ENCODE measurements around the gene KCNMA1.
A peak's percentile ranks its signal among the peaks of the same experiment; 100 is the strongest.

The KCNMA1 gene

GRCh38 chr10:77472146-77472545 is 165.5 kb downstream of the KCNMA1 start:
- DNase-seq, result no peak
- H3K9me3 ChIP-seq (ENCODE audit: control insufficient read depth, low read length), result no peaks in the 10 kb centered on the region
- H4K91ac ChIP-seq (ENCODE audit: low read length), result no peak overlapping the region
- H3K36me3 ChIP-seq (ENCODE audit: control insufficient read depth in 1 of 2, insufficient read depth in 2 of 2, low read depth in 1 of 2, low read length in 2 of 2), result peaks cover 0 to 3% of the 10 kb centered on the region in 2 experiments
- H3K4ac ChIP-seq (ENCODE audit: low read depth in 1 of 2, low read length in 2 of 2), result no peak overlapping the region
- H3K23ac ChIP-seq (ENCODE audit: low read length in 2 of 2), result no peak overlapping the region
- H2BK12ac ChIP-seq (ENCODE audit: low read length in 2 of 2), result no peak overlapping the region
- H2AK5ac ChIP-seq (ENCODE audit: low read length, severe bottlenecking), result no peak overlapping the region
- peak overlapping the region in 1 of 2 experiments; percentile 50 for H3K14ac ChIP-seq (ENCODE audit: low read length in 2 of 2)
- H2BK5ac ChIP-seq (ENCODE audit: low read depth, low read length, poor library complexity, severe bottlenecking), result no peak overlapping the region
- H3K4me3 ChIP-seq (ENCODE audit: insufficient read depth in 1 of 2, low read depth in 1 of 2, low read length in 2 of 2), result no peak overlapping the region
- H3K79me1 ChIP-seq (replicated peaks; ENCODE audit: low read length, poor library complexity, severe bottlenecking), result peaks cover 4% of the 10 kb centered on the region
- H3K27me3 ChIP-seq (ENCODE audit: control insufficient read depth in 1 of 2, insufficient read depth in 1 of 2, low read length in 2 of 2), result no peaks in the 10 kb centered on the region
- H4K8ac ChIP-seq (ENCODE audit: low read length), result no peak overlapping the region
- no peaks in the 10 kb centered on the region for H3K4me1 ChIP-seq (ENCODE audit: control insufficient read depth, insufficient read depth, low read depth, low read length)
- H2BK15ac ChIP-seq (ENCODE audit: low read depth, poor library complexity, severe bottlenecking), result no peak overlapping the region
- WGBS, result 93% methylated on average over 2 of the region's 2 CpGs
- H2BK120ac ChIP-seq (ENCODE audit: low read depth, low read length), result no peak overlapping the region
- no peak overlapping the region for H3K4me2 ChIP-seq (ENCODE audit: low read length, poor library complexity, severe bottlenecking)
- no peak overlapping the region for H3K27ac ChIP-seq (ENCODE audit: low read length, poor library complexity, severe bottlenecking)
- no peak overlapping the region for H3K18ac ChIP-seq (ENCODE audit: low read depth in 1 of 2, low read length in 2 of 2)
- H3K9ac ChIP-seq (ENCODE audit: low read length), result no peak overlapping the region
- H2AFZ ChIP-seq (ENCODE audit: low read depth, low read length), result no peak overlapping the region

GRCh38 chr10:77471069-77471536 is 166.5 kb downstream of the KCNMA1 start:
- H2AK5ac ChIP-seq (ENCODE audit: low read length, severe bottlenecking), result no peak overlapping the region
- WGBS, result 98% methylated on average over 2 of the region's 2 CpGs
- H3K9me3 ChIP-seq (ENCODE audit: control insufficient read depth, low read length), result no peaks in the 10 kb centered on the region
- no peaks in the 10 kb centered on the region for H3K27me3 ChIP-seq (ENCODE audit: control insufficient read depth in 1 of 2, insufficient read depth in 1 of 2, low read length in 2 of 2)
- no peak overlapping the region for H3K4me2 ChIP-seq (ENCODE audit: low read length, poor library complexity, severe bottlenecking)
- peak overlapping the region in 1 of 2 experiments; percentile 6 for H3K23ac ChIP-seq (ENCODE audit: low read length in 2 of 2)
- H2BK120ac ChIP-seq (ENCODE audit: low read depth, low read length), result no peak overlapping the region
- H3K4me3 ChIP-seq (ENCODE audit: insufficient read depth in 1 of 2, low read depth in 1 of 2, low read length in 2 of 2), result no peak overlapping the region
- peak overlapping the region in 1 of 2 experiments; percentile 8 for H3K4ac ChIP-seq (ENCODE audit: low read depth in 1 of 2, low read length in 2 of 2)
- no peaks in the 10 kb centered on the region for H3K36me3 ChIP-seq (ENCODE audit: control insufficient read depth in 1 of 2, insufficient read depth in 2 of 2, low read depth in 1 of 2, low read length in 2 of 2)
- peak overlapping the region in 1 of 2 experiments; percentile 67 for H3K18ac ChIP-seq (ENCODE audit: low read depth in 1 of 2, low read length in 2 of 2)
- H4K91ac ChIP-seq (ENCODE audit: low read length), result peak overlapping the region; percentile 8
- no peak overlapping the region for H3K9ac ChIP-seq (ENCODE audit: low read length)
- H3K14ac ChIP-seq (ENCODE audit: low read length in 2 of 2), result peak overlapping the region in 1 of 2 experiments; percentile 98
- H3K79me1 ChIP-seq (replicated peaks; ENCODE audit: low read length, poor library complexity, severe bottlenecking), result peaks cover 4% of the 10 kb centered on the region
- H2BK5ac ChIP-seq (ENCODE audit: low read depth, low read length, poor library complexity, severe bottlenecking), result no peak overlapping the region
- no peaks in the 10 kb centered on the region for H3K4me1 ChIP-seq (ENCODE audit: control insufficient read depth, insufficient read depth, low read depth, low read length)
- H2BK12ac ChIP-seq (ENCODE audit: low read length in 2 of 2), result peak overlapping the region in 1 of 2 experiments; percentile 34
- no peak overlapping the region for H3K27ac ChIP-seq (ENCODE audit: low read length, poor library complexity, severe bottlenecking)
- no peak overlapping the region for H2AFZ ChIP-seq (ENCODE audit: low read depth, low read length)
- DNase-seq, result no peak
- no peak overlapping the region for H4K8ac ChIP-seq (ENCODE audit: low read length)
- H2BK15ac ChIP-seq (ENCODE audit: low read depth, poor library complexity, severe bottlenecking), result no peak overlapping the region

GRCh38 chr10:77467422-77467963 is 170.1 kb downstream of the KCNMA1 start:
- H3K18ac ChIP-seq (ENCODE audit: low read depth in 1 of 2, low read length in 2 of 2), result no peak overlapping the region
- H2BK120ac ChIP-seq (ENCODE audit: low read depth, low read length), result no peak overlapping the region
- H3K4ac ChIP-seq (ENCODE audit: low read depth in 1 of 2, low read length in 2 of 2), result no peak overlapping the region
- no peak overlapping the region for H4K91ac ChIP-seq (ENCODE audit: low read length)
- 91% methylated on average over 6 of the region's 6 CpGs for WGBS
- no peak overlapping the region for H3K9ac ChIP-seq (ENCODE audit: low read length)
- no peak overlapping the region for H3K23ac ChIP-seq (ENCODE audit: low read length in 2 of 2)
- no peaks in the 10 kb centered on the region for H3K36me3 ChIP-seq (ENCODE audit: control insufficient read depth in 1 of 2, insufficient read depth in 2 of 2, low read depth in 1 of 2, low read length in 2 of 2)
- H3K27ac ChIP-seq (ENCODE audit: low read length, poor library complexity, severe bottlenecking), result no peak overlapping the region
- H2AFZ ChIP-seq (ENCODE audit: low read depth, low read length), result no peak overlapping the region
- H2BK12ac ChIP-seq (ENCODE audit: low read length in 2 of 2), result no peak overlapping the region
- no peak overlapping the region for H3K4me3 ChIP-seq (ENCODE audit: insufficient read depth in 1 of 2, low read depth in 1 of 2, low read length in 2 of 2)
- no peak overlapping the region for H3K4me2 ChIP-seq (ENCODE audit: low read length, poor library complexity, severe bottlenecking)
- no peak overlapping the region for H4K8ac ChIP-seq (ENCODE audit: low read length)
- no peak for DNase-seq
- H2BK5ac ChIP-seq (ENCODE audit: low read depth, low read length, poor library complexity, severe bottlenecking), result no peak overlapping the region
- H3K79me1 ChIP-seq (replicated peaks; ENCODE audit: low read length, poor library complexity, severe bottlenecking), result peaks cover 3% of the 10 kb centered on the region
- H2AK5ac ChIP-seq (ENCODE audit: low read length, severe bottlenecking), result no peak overlapping the region
- H2BK15ac ChIP-seq (ENCODE audit: low read depth, poor library complexity, severe bottlenecking), result peak overlapping the region; percentile 81
- peaks cover 1% of the 10 kb centered on the region for H3K4me1 ChIP-seq (ENCODE audit: control insufficient read depth, insufficient read depth, low read depth, low read length)
- no peak overlapping the region for H3K14ac ChIP-seq (ENCODE audit: low read length in 2 of 2)
- no peaks in the 10 kb centered on the region for H3K27me3 ChIP-seq (ENCODE audit: control insufficient read depth in 1 of 2, insufficient read depth in 1 of 2, low read length in 2 of 2)
- no peaks in the 10 kb centered on the region for H3K9me3 ChIP-seq (ENCODE audit: control insufficient read depth, low read length)

GRCh38 chr10:77463967-77464745 is 173.5 kb downstream of the KCNMA1 start:
- Histone ChIP-seq H2AFZ (ENCODE audit: low read depth, low read length) (no peak overlapping the region), H4K91ac (ENCODE audit: low read length) (no peak overlapping the region), H3K4me3 (ENCODE audit: insufficient read depth in 1 of 2, low read depth in 1 of 2, low read length in 2 of 2) (no peak overlapping the region), H2BK12ac (ENCODE audit: low read length in 2 of 2) (peak overlapping the region in 1 of 2 experiments; percentile 25), H3K27me3 (ENCODE audit: control insufficient read depth in 1 of 2, insufficient read depth in 1 of 2, low read length in 2 of 2) (no peaks in the 10 kb centered on the region), H3K18ac (ENCODE audit: low read depth in 1 of 2, low read length in 2 of 2) (no peak overlapping the region), H4K8ac (ENCODE audit: low read length) (no peak overlapping the region), H3K79me1 (replicated peaks; ENCODE audit: low read length, poor library complexity, severe bottlenecking) (peaks cover 4% of the 10 kb centered on the region), H2BK5ac (ENCODE audit: low read depth, low read length, poor library complexity, severe bottlenecking) (no peak overlapping the region), H2BK15ac (ENCODE audit: low read depth, poor library complexity, severe bottlenecking) (no peak overlapping the region), H3K14ac (ENCODE audit: low read length in 2 of 2) (no peak overlapping the region), H3K36me3 (ENCODE audit: control insufficient read depth in 1 of 2, insufficient read depth in 2 of 2, low read depth in 1 of 2, low read length in 2 of 2) (no peaks in the 10 kb centered on the region), H2AK5ac (ENCODE audit: low read length, severe bottlenecking) (no peak overlapping the region), H3K4ac (ENCODE audit: low read depth in 1 of 2, low read length in 2 of 2) (no peak overlapping the region), H3K4me2 (ENCODE audit: low read length, poor library complexity, severe bottlenecking) (no peak overlapping the region), H3K23ac (ENCODE audit: low read length in 2 of 2) (no peak overlapping the region), H3K9ac (ENCODE audit: low read length) (no peak overlapping the region), H3K4me1 (ENCODE audit: control insufficient read depth, insufficient read depth, low read depth, low read length) (peaks cover 10% of the 10 kb centered on the region), H3K9me3 (ENCODE audit: control insufficient read depth, low read length) (no peaks in the 10 kb centered on the region), H2BK120ac (ENCODE audit: low read depth, low read length) (no peak overlapping the region), H3K27ac (ENCODE audit: low read length, poor library complexity, severe bottlenecking) (no peak overlapping the region)
- 53% methylated on average over 7 of the region's 9 CpGs for WGBS
- DNase-seq, result peak; percentile 82

All from mesenchymal stem cell (in vitro differentiated cells and primary cell).